Raji (cell line): ENCODE results near the gene HOXD3.

Experiments used
- POLR2A ChIP-seq: IDR thresholded peaks from 2 replicates; pipeline ENCODE4 v1.6.1; 2011; ENCODE audit warnings: low read depth, low read length, control low read depth; ENCODE audit not compliant: insufficient read depth

HOXD3 gene

GRCh38 chr2:176160251-176160985 is 3.3 kb downstream of the HOXD3 start:
- TF ChIP-seq POLR2A: no peak

GRCh38 chr2:176160986-176161824 is 4.1 kb downstream of the HOXD3 start:
- TF ChIP-seq POLR2A: no peak

GRCh38 chr2:176161825-176162626 is 4.9 kb downstream of the HOXD3 start:
- TF ChIP-seq POLR2A: no peak

GRCh38 chr2:176162911-176163671 is 6.0 kb downstream of the HOXD3 start:
- TF ChIP-seq POLR2A: no peak

DNA sequence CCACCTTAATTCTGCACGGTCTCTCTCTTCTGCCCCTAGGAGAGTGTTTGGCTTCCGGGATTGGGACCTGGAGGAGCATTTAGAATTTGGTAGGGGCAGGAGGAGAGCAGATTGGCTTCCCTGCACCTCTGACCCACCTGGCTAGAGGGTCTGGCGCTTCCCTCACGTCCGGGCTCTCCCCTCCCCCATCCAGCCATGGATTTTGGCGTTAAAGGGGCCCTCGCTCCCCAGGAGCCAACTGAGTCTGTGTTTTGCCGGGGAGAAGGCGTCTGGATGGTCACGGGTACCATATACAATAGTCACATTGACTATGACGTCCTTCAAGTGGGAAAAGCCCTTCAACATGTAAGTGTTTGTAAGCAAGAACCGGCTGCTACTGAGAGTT is 6.6 kb downstream of the HOXD3 start:
- no peak for TF ChIP-seq POLR2A

DNA sequence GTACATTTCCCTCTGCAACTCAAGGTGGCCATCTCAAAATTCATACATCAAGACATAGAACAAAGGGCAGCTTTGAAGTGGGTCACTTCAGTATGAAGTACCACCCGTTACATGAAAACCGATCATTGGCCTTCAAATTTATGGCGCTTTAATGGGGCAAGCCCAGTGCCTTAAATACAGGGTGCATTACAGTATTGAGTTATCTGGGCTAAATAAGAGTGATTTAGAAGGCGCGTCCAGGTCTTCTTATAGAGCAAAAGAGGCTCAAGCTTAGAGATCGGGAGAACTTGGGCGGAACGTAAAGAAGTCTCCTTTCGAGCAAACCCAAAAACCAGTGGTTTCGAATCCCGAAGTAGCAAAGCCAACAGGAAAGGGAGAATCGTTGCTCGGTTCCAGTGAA is 7.1 kb downstream of the HOXD3 start:
- no peak for TF ChIP-seq POLR2A

- no peak for TF ChIP-seq POLR2A
Measured at GRCh38 chr2:176164611-176165369, 7.7 kb downstream of the HOXD3 start.

DNA sequence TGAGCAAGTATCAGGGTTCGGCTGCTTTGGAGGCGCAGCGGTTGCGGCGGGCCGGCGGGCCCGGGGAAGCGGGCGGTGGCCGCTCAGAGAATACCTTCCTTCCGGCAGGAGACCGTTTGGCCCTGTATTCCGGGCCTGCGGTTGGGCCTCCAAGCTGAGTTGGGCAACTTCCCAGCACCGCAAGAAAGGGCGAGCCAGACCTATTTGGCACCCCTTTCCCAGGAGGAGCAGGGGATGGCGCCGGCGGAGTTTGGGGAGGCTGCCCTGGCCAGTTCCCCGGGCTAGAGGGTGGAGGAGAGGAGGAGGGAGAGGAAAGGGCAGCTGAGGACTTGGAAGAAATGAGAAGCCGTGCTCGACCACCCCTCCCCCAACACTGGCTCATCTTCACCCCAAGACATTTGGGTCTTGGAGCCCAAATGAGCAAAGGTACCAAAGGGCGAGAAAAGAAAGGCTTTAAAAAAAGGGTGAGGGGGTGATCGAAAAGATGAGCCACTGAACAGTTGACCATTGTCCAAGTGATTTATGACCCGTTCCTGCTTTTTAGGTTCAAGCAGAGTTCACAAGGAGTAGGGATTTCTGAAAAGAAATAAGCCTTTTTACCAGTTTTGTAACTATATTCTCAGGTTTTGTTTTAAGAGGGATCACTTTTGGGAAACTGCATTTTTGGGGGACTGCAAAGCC is 8.4 kb downstream of the HOXD3 start:
- no peak for TF ChIP-seq POLR2A

- no peak for TF ChIP-seq POLR2A
Measured at GRCh38 chr2:176166272-176166671, 9.2 kb downstream of the HOXD3 start.

DNA sequence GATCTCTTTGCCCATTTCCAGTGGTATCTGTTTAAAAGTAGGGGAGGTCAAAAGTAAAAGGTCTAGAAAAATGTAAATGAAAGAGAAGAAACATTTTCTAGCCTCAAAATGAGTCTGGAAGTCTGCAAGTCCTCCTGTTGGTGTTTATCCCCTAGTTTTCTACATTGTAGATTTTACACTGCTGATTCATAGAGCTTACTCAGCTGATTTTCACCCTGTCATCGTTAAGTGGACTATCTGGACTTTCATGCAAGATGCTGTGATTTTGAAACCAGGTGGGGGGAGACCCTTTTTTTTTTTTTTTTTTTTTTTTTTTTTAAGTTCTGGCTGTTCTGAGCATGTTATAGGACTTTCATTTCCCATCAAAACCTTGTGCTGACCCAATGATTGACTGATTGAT is 10.3 kb downstream of the HOXD3 start:
- TF ChIP-seq POLR2A: no peak

- TF ChIP-seq POLR2A: no peak
Measured at GRCh38 chr2:176169181-176169580, 12.1 kb downstream of the HOXD3 start.

DNA sequence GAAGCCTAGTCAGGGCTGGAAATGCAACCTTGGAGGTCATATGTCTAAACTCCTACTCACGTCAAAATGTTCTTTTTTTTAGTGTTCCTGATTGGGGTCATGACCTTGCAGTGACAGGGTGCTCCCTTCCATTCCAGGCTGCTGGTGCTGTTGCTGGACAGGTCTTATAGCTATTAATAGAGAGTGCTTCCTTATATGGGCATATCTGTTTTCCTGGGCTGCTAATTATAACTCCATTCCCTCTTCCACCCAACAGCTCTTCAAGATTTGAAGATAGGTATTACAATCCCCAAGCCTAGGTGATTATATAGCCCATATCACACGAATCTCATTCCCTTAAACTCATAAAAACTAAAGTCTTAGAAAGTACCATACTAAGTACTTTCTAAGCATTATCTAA is 12.6 kb downstream of the HOXD3 start:
- no peak for TF ChIP-seq POLR2A

DNA sequence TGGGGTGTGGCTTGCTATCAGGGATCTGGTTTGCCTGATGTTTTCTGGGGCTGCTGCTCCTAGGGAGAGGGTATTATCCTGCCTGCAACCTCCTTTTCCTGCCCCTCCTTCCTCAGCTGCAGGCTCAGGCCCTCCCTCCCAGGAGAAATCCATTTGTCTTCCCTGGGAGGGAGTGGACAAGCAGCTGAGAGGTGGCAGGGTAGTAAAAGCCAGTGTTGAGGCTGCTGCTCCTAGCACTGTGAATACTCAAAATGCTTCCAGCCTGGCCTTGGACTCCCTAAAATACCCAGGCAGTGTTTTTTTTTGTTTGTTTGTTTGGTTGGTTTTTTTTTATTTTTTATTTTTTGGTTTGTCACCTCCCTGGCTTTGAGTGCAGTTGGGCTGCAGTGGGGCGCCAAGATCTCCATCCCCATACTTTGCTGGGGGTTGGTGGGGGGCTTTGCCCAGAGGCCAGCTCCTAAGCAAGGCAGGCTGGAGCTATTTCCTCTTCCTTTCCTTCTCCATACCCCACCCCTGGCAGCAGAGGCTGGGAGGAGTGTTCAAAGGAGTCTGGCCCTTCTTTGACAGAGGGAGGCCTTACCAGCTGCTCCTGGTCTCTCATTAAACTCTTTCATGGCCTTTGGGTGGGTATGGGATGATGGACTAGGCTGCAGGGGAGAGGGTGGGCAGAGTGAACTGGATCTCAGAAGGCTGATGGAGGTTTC is 13.6 kb downstream of the HOXD3 start:
- no peak for TF ChIP-seq POLR2A
